SK-N-SH treated with all-trans-retinoic acid at 6 μM for 48 hours (cell line): Measurements from ENCODE around the gene PRAF2.

Experiments
- ATAC-seq: fragments of 200-7000 bp; cut with Tn5 transposase; 3 replicates; pipeline ENCODE4 v1.9.1; 2020; ENCODE audit warnings: mild to moderate bottlenecking, moderate library complexity
- ARNTL ChIP-seq: fragments of 450-650 bp; formaldehyde crosslinking; IDR thresholded peaks from 2 replicates; pipeline ENCODE4 v1.5.0; 2020; ENCODE audit warnings: low read depth, mild to moderate bottlenecking, moderate library complexity, borderline replicate concordance
- BACH2 ChIP-seq: fragments of 250-450 bp; sonication (Bioruptor Pico); IDR thresholded peaks from 2 replicates; pipeline ENCODE4 v1.9.0; 2021; ENCODE audit warnings: mild to moderate bottlenecking, borderline replicate concordance
- CSDC2 ChIP-seq: fragments of 250-450 bp; sonication (Bioruptor Pico); IDR thresholded peaks from 2 replicates; pipeline ENCODE4 v1.5.0; 2020; ENCODE audit warnings: mild to moderate bottlenecking, moderate library complexity
- CSRNP3 ChIP-seq: fragments of 250-450 bp; sonication (Bioruptor Pico); IDR thresholded peaks from 2 replicates; pipeline ENCODE4 v1.5.1; 2021; ENCODE audit warnings: mild to moderate bottlenecking, moderate library complexity
- ESRRG ChIP-seq: fragments of 250-450 bp; sonication (Bioruptor Pico); IDR thresholded peaks from 2 replicates; pipeline ENCODE4 v1.6.1; 2021; ENCODE audit warnings: mild to moderate bottlenecking
- ISL1 ChIP-seq: fragments of 250-450 bp; sonication (Bioruptor Pico); IDR thresholded peaks from 2 replicates; pipeline ENCODE4 v2.1.2; 2022; ENCODE audit warnings: mild to moderate bottlenecking, moderate library complexity
- OSR1 ChIP-seq: fragments of 250-450 bp; sonication (Bioruptor Pico); IDR thresholded peaks from 2 replicates; pipeline ENCODE4 v1.8.0; 2022; ENCODE audit warnings: moderate library complexity, mild to moderate bottlenecking, inconsistent platforms
- PATZ1 ChIP-seq: fragments of 250-450 bp; sonication (Bioruptor Pico); IDR thresholded peaks from 2 replicates; pipeline ENCODE4 v1.8.0; 2020; ENCODE audit warnings: mild to moderate bottlenecking, moderate library complexity, borderline replicate concordance
- PPARA ChIP-seq: fragments of 250-450 bp; sonication (Bioruptor Pico); IDR thresholded peaks from 2 replicates; pipeline ENCODE4 v1.5.0; 2020; ENCODE audit warnings: mild to moderate bottlenecking, borderline replicate concordance
- RARB ChIP-seq: fragments of 250-450 bp; sonication (Bioruptor Pico); IDR thresholded peaks from 2 replicates; pipeline ENCODE4 v1.8.0; 2021; ENCODE audit warnings: mild to moderate bottlenecking, moderate library complexity
- SNAI2 ChIP-seq: fragments of 250-450 bp; sonication (Bioruptor Pico); IDR thresholded peaks from 2 replicates; pipeline ENCODE4 v1.5.0; 2020; ENCODE audit warnings: mild to moderate bottlenecking, moderate library complexity
- TCF4 ChIP-seq: fragments of 250-450 bp; sonication (Bioruptor Pico); IDR thresholded peaks from 2 replicates; pipeline ENCODE4 v1.8.0; 2021; ENCODE audit warnings: mild to moderate bottlenecking, moderate library complexity, borderline replicate concordance
- TOX ChIP-seq: fragments of 250-450 bp; sonication (Bioruptor Pico); IDR thresholded peaks from 2 replicates; pipeline ENCODE4 v1.8.0; 2021; ENCODE audit warnings: mild to moderate bottlenecking, moderate library complexity, borderline replicate concordance
- TSHZ2 ChIP-seq: fragments of 250-450 bp; sonication (Bioruptor Pico); IDR thresholded peaks from 2 replicates; pipeline ENCODE4 v1.5.0; 2020; ENCODE audit warnings: mild to moderate bottlenecking, moderate library complexity
- ZC3H10 ChIP-seq: fragments of 250-450 bp; sonication (Bioruptor Pico); IDR thresholded peaks from 2 replicates; pipeline ENCODE4 v1.5.1; 2021; ENCODE audit warnings: mild to moderate bottlenecking, moderate library complexity
- ZFP3 ChIP-seq: fragments of 250-450 bp; sonication (Bioruptor Pico); IDR thresholded peaks from 2 replicates; pipeline ENCODE4 v1.5.0; 2020; ENCODE audit warnings: mild to moderate bottlenecking, moderate library complexity
- ZFP30 ChIP-seq: fragments of 450-650 bp; formaldehyde crosslinking; IDR thresholded peaks from 2 replicates; pipeline ENCODE4 v1.5.0; 2022; ENCODE audit warnings: mild to moderate bottlenecking, moderate library complexity
- ZNF565 ChIP-seq: fragments of 450-650 bp; formaldehyde crosslinking; conservative IDR thresholded peaks from 2 replicates; pipeline ENCODE4 v1.5.0; 2020; ENCODE audit warnings: low read depth, mild to moderate bottlenecking, moderate library complexity
- ZNF70 ChIP-seq: fragments of 450-650 bp; formaldehyde crosslinking; IDR thresholded peaks from 2 replicates; pipeline ENCODE4 v1.5.0; 2020; ENCODE audit warnings: mild to moderate bottlenecking, moderate library complexity
- ZNF8 ChIP-seq: fragments of 450-650 bp; formaldehyde crosslinking; IDR thresholded peaks from 2 replicates; pipeline ENCODE4 v1.5.0; 2020; ENCODE audit warnings: mild to moderate bottlenecking, moderate library complexity
- TF ChIP-seq, protein P1 (sequence below): fragments of 250-450 bp; sonication (Bioruptor Pico); IDR thresholded peaks from 2 replicates; pipeline ENCODE4 v1.5.1; 2020; ENCODE audit warnings: low read depth, mild to moderate bottlenecking, moderate library complexity
- TF ChIP-seq, protein P2 (sequence below): fragments of 250-450 bp; sonication (Bioruptor Pico); IDR thresholded peaks from 2 replicates; pipeline ENCODE4 v1.8.0; 2021; ENCODE audit warnings: low read depth, mild to moderate bottlenecking, moderate library complexity, borderline replicate concordance

Gene PRAF2

DNA sequence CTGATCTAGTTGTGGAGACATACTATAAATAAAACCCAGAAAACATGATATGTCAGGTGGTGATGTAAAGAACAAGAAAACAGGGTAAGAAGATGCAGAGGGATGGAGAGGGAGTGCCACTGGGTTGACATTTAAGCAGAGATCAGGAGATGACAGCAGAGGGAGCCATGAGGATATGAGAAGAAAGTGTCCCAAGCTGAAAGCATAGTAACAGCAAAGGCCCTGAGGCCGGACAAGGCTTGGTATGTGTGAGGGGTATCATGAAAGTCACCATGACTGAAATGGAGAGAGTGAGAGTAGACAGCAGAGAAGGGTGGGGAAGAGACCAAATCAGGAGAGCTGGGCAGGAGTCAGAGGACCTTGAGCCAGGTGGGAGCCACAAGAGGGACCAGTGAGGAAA lies 46.3 kb upstream of the PRAF2 start:
- no peak for ATAC-seq
- TF ChIP-seq SNAI2 (CRISPR knock-in tag) = no peak
- TF ChIP-seq, protein P1, sequence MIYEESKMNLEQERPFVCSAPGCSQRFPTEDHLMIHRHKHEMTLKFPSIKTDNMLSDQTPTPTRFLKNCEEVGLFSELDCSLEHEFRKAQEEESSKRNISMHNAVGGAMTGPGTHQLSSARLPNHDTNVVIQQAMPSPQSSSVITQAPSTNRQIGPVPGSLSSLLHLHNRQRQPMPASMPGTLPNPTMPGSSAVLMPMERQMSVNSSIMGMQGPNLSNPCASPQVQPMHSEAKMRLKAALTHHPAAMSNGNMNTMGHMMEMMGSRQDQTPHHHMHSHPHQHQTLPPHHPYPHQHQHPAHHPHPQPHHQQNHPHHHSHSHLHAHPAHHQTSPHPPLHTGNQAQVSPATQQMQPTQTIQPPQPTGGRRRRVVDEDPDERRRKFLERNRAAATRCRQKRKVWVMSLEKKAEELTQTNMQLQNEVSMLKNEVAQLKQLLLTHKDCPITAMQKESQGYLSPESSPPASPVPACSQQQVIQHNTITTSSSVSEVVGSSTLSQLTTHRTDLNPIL (CRISPR knock-in tag) = no peak
- no peak for TF ChIP-seq CSDC2 (CRISPR knock-in tag)
- no peak for TF ChIP-seq PPARA
- TF ChIP-seq ARNTL (CRISPR knock-in tag) = no peak
- no peak for TF ChIP-seq TSHZ2 (CRISPR knock-in tag)
- TF ChIP-seq PATZ1 (CRISPR knock-in tag) = no peak
- no peak for TF ChIP-seq ZFP3 (CRISPR knock-in tag)
- no peak for TF ChIP-seq ZNF70
- TF ChIP-seq TOX (CRISPR knock-in tag) = no peak
- no peak for TF ChIP-seq ZNF565 (CRISPR knock-in tag)
- TF ChIP-seq OSR1 (CRISPR knock-in tag) = no peak
- TF ChIP-seq, protein P2, sequence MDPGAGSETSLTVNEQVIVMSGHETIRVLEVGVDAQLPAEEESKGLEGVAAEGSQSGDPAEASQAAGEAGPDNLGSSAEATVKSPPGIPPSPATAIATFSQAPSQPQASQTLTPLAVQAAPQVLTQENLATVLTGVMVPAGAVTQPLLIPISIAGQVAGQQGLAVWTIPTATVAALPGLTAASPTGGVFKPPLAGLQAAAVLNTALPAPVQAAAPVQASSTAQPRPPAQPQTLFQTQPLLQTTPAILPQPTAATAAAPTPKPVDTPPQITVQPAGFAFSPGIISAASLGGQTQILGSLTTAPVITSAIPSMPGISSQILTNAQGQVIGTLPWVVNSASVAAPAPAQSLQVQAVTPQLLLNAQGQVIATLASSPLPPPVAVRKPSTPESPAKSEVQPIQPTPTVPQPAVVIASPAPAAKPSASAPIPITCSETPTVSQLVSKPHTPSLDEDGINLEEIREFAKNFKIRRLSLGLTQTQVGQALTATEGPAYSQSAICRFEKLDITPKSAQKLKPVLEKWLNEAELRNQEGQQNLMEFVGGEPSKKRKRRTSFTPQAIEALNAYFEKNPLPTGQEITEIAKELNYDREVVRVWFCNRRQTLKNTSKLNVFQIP (CRISPR knock-in tag) = no peak
- TF ChIP-seq BACH2 (CRISPR knock-in tag) = no peak
- TF ChIP-seq RARB (CRISPR knock-in tag) = no peak
- no peak for TF ChIP-seq ZC3H10 (CRISPR knock-in tag)
- no peak for TF ChIP-seq ZFP30 (CRISPR knock-in tag)
- TF ChIP-seq CSRNP3 (CRISPR knock-in tag) = no peak
- TF ChIP-seq, all 23 proteins: peak for 0

- TF ChIP-seq CSRNP3 (CRISPR knock-in tag) = no peak
- no peak for TF ChIP-seq TCF4 (CRISPR knock-in tag)
- no peak for TF ChIP-seq ESRRG
- no peak for TF ChIP-seq ZNF70
- no peak for TF ChIP-seq RARB (CRISPR knock-in tag)
- no peak for TF ChIP-seq ZNF565 (CRISPR knock-in tag)
- no peak for TF ChIP-seq OSR1 (CRISPR knock-in tag)
- no peak for TF ChIP-seq PPARA
- TF ChIP-seq ISL1 (CRISPR knock-in tag) = no peak
- no peak for TF ChIP-seq ZNF8 (CRISPR knock-in tag)
- ATAC-seq = no peak
Measured at GRCh38 chrX:49117581-49117980, 43.8 kb upstream of the PRAF2 start.
